Pancreas (tissue), 10 donors: Measurements from ENCODE around the gene PON1. TPM values are rescaled to one million over a fixed set of nuclear protein-coding genes. Genes with fewer than 3 reads are reported as not detected.

Source experiments
- ATAC-seq, 4 donors: fragments of 200-7000 bp; cut with Tn5 transposase; one replicate each; pipeline versions ENCODE4 v1.8.0 to v1.9.1; 2020; ENCODE audit warnings: mild to moderate bottlenecking in 4 of 4, moderate library complexity in 4 of 4
- DNase-seq, 6 donors: peaks; one replicate each; pipeline ENCODE4 v3.0.0-alpha.2; 2020
- FAIRE-seq: peaks from 2 replicates; lab custom pipeline; 2012; peaks lifted over from hg19 to GRCh38; lab: Jason Lieb, UNC
- H3K27ac ChIP-seq, 4 donors: fragments of 200-600 bp; sonication (generic); 1 replicate in 3 of 4; 2 replicates in 1 of 4; pipeline versions ENCODE4 v1.5.0 to v1.8.0; 2020
- H3K27me3 ChIP-seq, 4 donors: fragments of 200-600 bp; one replicate each; pipeline ENCODE4 v1.8.0; 2021
- H3K36me3 ChIP-seq, 3 donors: fragments of 200-600 bp; sonication (generic) in 1 of 3; one replicate each; pipeline versions ENCODE4 v1.5.0 to v1.8.0; 2020 to 2021
- H3K4me1 ChIP-seq, 3 donors: fragments of 200-600 bp; one replicate each; pipeline ENCODE4 v1.8.0; 2021
- H3K4me3 ChIP-seq, 4 donors: fragments of 200-600 bp; sonication (generic) in 2 of 4; one replicate each; pipeline versions ENCODE4 v1.5.0 to v1.8.0; 2020 to 2021
- H3K9me3 ChIP-seq, 4 donors: fragments of 200-600 bp; one replicate each; pipeline ENCODE4 v1.8.0; 2021
- CTCF ChIP-seq, 4 donors: fragments of 200-600 bp; sonication (generic) in 3 of 4; IDR thresholded peaks; one replicate each; pipeline versions ENCODE4 v1.5.0 to v1.8.0; 2021; ENCODE audit warnings: antibody characterized with exemption in 4 of 4
- WGBS, 2 donors: extraction: QIAGEN DNeasy Blood & Tissue Kit; methylation state at CpG; one replicate each; pipeline ENCODE4 v1.1.7; 2013; 5-methylcytosine and 5-hydroxymethylcytosine counted together
- intact Hi-C, 3 donors: fragments of 100-400 bp; cut with DNase I; formaldehyde crosslinking; loops; one replicate each; pipeline versions ENCODE4 v1.11.1 to v1.14.2; 2022
- polyA plus RNA-seq, 2 donors: library from polyadenylated mRNA; stranded (reverse); fragments of 200-250 nt; gene quantifications; one replicate each; pipeline ENCODE4 v1.2.3, GENCODE V29; 2013
- total RNA-seq, 6 donors: library from RNA; stranded (reverse); fragmentation: NEBNext Ultra II Directional in 4 of 6; extraction: Animal tissue kit (Norgen Biotek cat#: 25700) in 4 of 6; gene quantifications; one replicate each; pipeline versions ENCODE4 v1.2.1 to v1.2.4, GENCODE V29; 2021 to 2023
- donor health status: healthy with polysubstance abuse.
- donor health status: DM: no; HTN: no; CAD: no; lungs with moderate emphysema.
- donor health status: DM: no; HTN: no; CAD: no.
- donor health status: control.
- donor health status: control.
- donor health status: Bipolar disorder and iron deficiency.
- donor health status: DM: yes; HTN: yes; CAD: no.
- donor health status: DM: no; HTN: no; CAD: no.
- donor health status: DM: no; HTN: no; CAD: no.
- donor health status: DM: yes; HTN: yes; CAD: no.

Gene PON1
- total and polyA plus RNA-seq, 8 donors, result 0.26 to 0.64 (median 0.51) TPM; not detected in 3

DNA sequence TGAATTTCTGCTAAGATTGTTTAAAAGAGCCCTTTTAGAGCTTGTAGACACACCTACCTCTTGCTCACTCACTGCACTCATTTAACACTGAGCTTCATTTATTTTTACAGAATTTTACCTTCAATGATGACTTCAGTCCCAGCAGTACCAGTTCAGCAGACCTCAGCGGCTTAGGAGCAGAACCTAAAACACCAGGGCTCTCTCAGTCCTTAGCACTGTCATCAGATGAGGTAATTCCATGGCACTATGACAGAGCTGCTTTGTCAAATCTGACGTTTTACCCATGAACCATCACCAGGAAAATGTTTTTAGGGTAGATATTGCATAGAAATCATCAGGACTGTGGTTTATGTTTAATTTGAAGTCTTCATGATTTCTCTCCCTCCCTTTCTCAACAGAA lies 38.2 kb downstream of the PON1 start:
- no peak for ATAC-seq
- no peak for DNase-seq
- H3K36me3 ChIP-seq, result peaks cover 0 to 3% (median 0%) of the 10 kb centered on the region in 3 donors
- H3K27ac ChIP-seq, result no peak overlapping the region
- intact Hi-C loops, result no loop called here
- TF ChIP-seq CTCF (IDR thresholded peaks at IDR 0.05), result no peak
- H3K4me3 ChIP-seq, result no peak overlapping the region
- WGBS, 2 donors, result 69 to 74% methylated on average over 2 of the region's 2 CpGs
- H3K27me3 ChIP-seq, result no peaks in the 10 kb centered on the region
- H3K9me3 ChIP-seq, result no peaks in the 10 kb centered on the region
- no peak for FAIRE-seq
- no peaks in the 10 kb centered on the region for H3K4me1 ChIP-seq

GRCh38 chr7:95279417-95279816 lies 44.9 kb downstream of the PON1 start:
- intact Hi-C loops, result no loop called here

GRCh38 chr7:95276114-95276513 lies 48.2 kb downstream of the PON1 start:
- H3K36me3 ChIP-seq, result peaks cover 0 to 14% (median 0%) of the 10 kb centered on the region in 3 donors
- H3K27ac ChIP-seq, result no peak overlapping the region
- TF ChIP-seq CTCF (IDR thresholded peaks at IDR 0.05), result no peak
- no peaks in the 10 kb centered on the region for H3K4me1 ChIP-seq
- 86 to 100% methylated on average over 2 of the region's 2 CpGs for WGBS, 2 donors
- FAIRE-seq (no peak), DNase-seq (peak in 1 of 6 donors; percentile 9), ATAC-seq (no peak)
- H3K9me3 ChIP-seq, result no peaks in the 10 kb centered on the region
- no peaks in the 10 kb centered on the region for H3K27me3 ChIP-seq
- intact Hi-C loops, result no loop called here
- no peak overlapping the region for H3K4me3 ChIP-seq

More at GRCh38 chr7:95279417-95279816, 44.9 kb downstream of the PON1 start:
- ATAC-seq (no peak), FAIRE-seq (no peak), DNase-seq (no peak)
- H3K4me3 ChIP-seq, result no peak overlapping the region
- H3K27ac ChIP-seq, result no peak overlapping the region
- peaks cover 0 to 3% (median 0%) of the 10 kb centered on the region in 3 donors for H3K36me3 ChIP-seq
- H3K4me1 ChIP-seq, result no peaks in the 10 kb centered on the region
- WGBS, 2 donors, result 61% methylated on average over 2 of the region's 2 CpGs
- H3K27me3 ChIP-seq, result no peaks in the 10 kb centered on the region
- no peak for TF ChIP-seq CTCF (IDR thresholded peaks at IDR 0.05)
- H3K9me3 ChIP-seq, result no peaks in the 10 kb centered on the region

DNA sequence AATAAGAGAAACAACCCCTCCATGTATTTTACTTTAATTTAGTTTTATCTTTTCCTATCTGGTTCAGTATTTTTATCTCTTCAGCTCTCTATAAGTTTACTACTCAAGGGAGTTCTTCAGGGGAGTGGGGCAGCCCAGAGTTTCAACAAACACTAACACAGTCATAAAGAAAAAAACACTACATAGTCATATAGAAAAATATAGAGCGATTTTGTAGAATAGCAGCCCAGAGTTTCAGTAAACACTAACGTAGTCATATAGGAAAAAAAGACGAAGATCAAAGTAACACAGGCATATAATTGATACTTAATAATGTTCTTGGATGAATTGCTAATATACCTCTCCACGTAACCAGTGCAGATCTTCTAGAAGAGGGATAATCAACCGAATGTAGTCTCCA lies 54.7 kb downstream of the PON1 start:
- Histone ChIP-seq H3K27ac (no peak overlapping the region), H3K9me3 (no peaks in the 10 kb centered on the region), H3K4me3 (no peak overlapping the region), H3K4me1 (no peaks in the 10 kb centered on the region), H3K27me3 (no peaks in the 10 kb centered on the region), H3K36me3 (peaks cover 0 to 18% (median 0%) of the 10 kb centered on the region in 3 donors)
- intact Hi-C loops, result no loop called here
- 92 to 95% methylated on average over 5 of the region's 5 CpGs for WGBS, 2 donors
- no peak for FAIRE-seq
- DNase-seq, result no peak
- no peak for TF ChIP-seq CTCF (IDR thresholded peaks at IDR 0.05)
- no peak for ATAC-seq

DNA sequence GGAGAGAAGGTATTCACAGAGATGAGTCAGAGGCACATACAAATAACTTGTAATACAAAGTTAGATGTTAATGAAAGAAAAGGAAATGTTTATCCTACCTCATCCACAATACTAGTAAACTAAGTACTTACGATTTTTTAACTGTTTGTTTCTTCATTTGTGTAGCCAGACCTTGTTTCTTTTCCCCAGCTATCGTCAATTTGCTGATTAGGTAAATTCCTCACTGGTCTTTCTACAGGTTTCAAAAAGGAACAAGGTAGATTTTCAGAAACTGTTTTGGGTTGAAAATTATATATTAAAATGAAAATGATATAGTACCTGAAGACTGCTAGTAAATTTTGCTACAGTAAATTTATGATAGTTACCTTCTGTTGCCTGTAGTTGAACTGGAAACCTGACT lies 56.6 kb downstream of the PON1 start:
- 86 to 88% methylated on average over 2 of the region's 2 CpGs for WGBS, 2 donors
- H3K4me3 ChIP-seq, result no peak overlapping the region
- no peak for FAIRE-seq
- H3K9me3 ChIP-seq, result no peaks in the 10 kb centered on the region
- no peak for TF ChIP-seq CTCF (IDR thresholded peaks at IDR 0.05)
- no peak for DNase-seq
- H3K36me3 ChIP-seq, result peaks cover 0 to 5% (median 0%) of the 10 kb centered on the region in 3 donors
- no peaks in the 10 kb centered on the region for H3K27me3 ChIP-seq
- ATAC-seq, result no peak
- no peak overlapping the region for H3K27ac ChIP-seq
- no peaks in the 10 kb centered on the region for H3K4me1 ChIP-seq
- intact Hi-C loops, result no loop called here
